ENCODE data around the gene PELI2. TPM values are rescaled to one million over a fixed set of nuclear protein-coding genes. Genes with fewer than 3 reads are reported as not detected.

PELI2 gene
- total and polyA plus RNA-seq, 3 experiments from 2014 or later, result 1.0 to 3.3 (median 2.7) TPM

DNA sequence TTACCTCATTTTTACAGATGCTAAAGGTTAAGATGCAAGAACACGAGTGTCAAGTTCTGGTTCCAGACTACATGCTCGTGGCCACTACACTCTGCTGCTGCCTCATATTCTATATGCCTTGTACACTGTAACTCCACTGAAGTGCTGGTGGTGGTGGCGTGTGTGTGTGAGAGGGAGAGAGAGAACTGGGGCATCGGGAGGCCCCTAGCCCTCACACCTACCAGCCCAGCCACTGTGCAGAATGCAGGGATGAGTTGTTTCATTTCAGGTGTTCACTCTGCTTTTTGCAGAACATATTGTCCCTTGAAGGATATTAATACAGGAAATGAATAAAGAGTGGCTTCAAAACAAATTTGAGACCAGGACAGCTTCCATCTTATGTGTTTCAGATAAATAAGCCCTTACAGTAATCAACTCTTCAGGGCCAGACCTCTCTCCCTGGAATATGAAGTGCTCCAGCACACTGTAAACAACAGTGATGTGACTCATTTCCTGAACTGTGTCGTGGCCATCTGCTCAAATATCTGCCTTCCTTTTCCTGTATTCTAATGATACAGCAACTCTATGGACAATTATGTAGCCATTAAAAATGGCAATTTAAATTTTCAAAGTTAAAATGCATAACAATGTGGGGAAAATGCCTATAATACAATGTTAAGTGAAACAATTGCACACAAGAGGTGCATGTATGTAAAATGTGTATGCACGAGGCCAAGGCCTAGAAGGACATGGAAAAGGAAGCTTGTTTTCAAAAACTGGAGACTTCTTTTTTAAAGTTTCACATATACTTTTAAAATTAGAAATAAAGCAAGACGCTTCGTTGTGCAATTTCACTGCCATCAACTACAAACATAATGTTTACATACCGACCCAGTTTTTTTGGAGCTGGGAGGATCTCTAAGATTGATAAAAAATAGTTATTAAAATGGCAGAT is 215.4 kb downstream of the PELI2 start:
- H3K27me3 ChIP-seq (ENCODE audit: insufficient read depth, low read length, poor library complexity, severe bottlenecking), result no peaks in the 10 kb centered on the region
- H3K4me1 Mint-ChIP-seq, result peaks cover 1 to 13% (median 6%) of the 10 kb centered on the region in 3 donors
- no peaks in the 10 kb centered on the region for H3K9me3 ChIP-seq (ENCODE audit: low read length)
- no peaks in the 10 kb centered on the region for H3K36me3 ChIP-seq (ENCODE audit: insufficient read depth, low read length)
- H3K27ac ChIP-seq (ENCODE audit: low read depth, low read length), result no peak overlapping the region
- H3K36me3 Mint-ChIP-seq, result no peaks in the 10 kb centered on the region
- H3K4me3 ChIP-seq (ENCODE audit: low read length), result no peak overlapping the region
- H3K27ac Mint-ChIP-seq, result peak overlapping the region in 2 of 8 donors; percentile 20 to 48
- CTCF ChIA-PET, result no interaction called here
- no peaks in the 10 kb centered on the region for H3K4me1 ChIP-seq (ENCODE audit: insufficient read depth, low read length)
- no peak overlapping the region for H3K4me3 Mint-ChIP-seq
- no peak for DNase-seq
- no peaks in the 10 kb centered on the region for H3K27me3 Mint-ChIP-seq
- POLR2A ChIA-PET, result no interaction called here
- H3K9me3 Mint-ChIP-seq, result no peaks in the 10 kb centered on the region

DNA sequence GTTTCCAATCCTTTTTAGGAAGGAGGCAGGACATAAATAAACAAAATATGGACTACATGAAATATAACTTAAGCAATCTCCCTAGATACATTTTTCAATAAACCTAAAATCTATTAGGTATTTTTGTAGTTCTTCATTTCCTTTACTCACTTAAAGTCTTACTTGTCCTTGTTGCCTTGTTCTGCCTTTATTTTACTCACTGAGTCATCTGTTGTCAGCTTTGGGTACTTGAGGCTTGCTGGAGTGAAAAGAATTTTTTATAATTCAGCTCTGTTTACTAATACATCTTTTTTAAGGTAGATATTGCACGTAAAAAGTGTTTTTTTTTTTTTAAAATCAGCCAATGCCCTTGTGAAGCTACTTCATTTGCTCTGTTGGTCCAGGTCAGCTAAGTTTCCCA is 216.2 kb downstream of the PELI2 start:
- Histone ChIP-seq H3K27me3 (ENCODE audit: insufficient read depth, low read length, poor library complexity, severe bottlenecking) (no peaks in the 10 kb centered on the region), H3K4me1 (ENCODE audit: insufficient read depth, low read length) (no peaks in the 10 kb centered on the region), H3K4me3 (ENCODE audit: low read length) (no peak overlapping the region), H3K27ac (ENCODE audit: low read depth, low read length) (no peak overlapping the region), H3K9me3 (ENCODE audit: low read length) (no peaks in the 10 kb centered on the region), H3K36me3 (ENCODE audit: insufficient read depth, low read length) (no peaks in the 10 kb centered on the region)
- Mint-ChIP-seq H3K27me3 (no peaks in the 10 kb centered on the region), H3K4me1 (peaks cover 1 to 13% (median 6%) of the 10 kb centered on the region in 3 donors), H3K9me3 (no peaks in the 10 kb centered on the region), H3K36me3 (no peaks in the 10 kb centered on the region), H3K4me3 (no peak overlapping the region), H3K27ac (no peak overlapping the region)
- no peak for DNase-seq
- ChIA-PET CTCF (no interaction called here), POLR2A (no interaction called here)

GRCh38 chr14:56338674-56339073 is 220.5 kb downstream of the PELI2 start:
- H3K4me3 Mint-ChIP-seq, result no peak overlapping the region
- CTCF ChIA-PET, result no interaction called here
- no peak overlapping the region for H3K4me3 ChIP-seq (ENCODE audit: low read length)
- H3K4me1 Mint-ChIP-seq, result peaks cover 0 to 5% (median 2%) of the 10 kb centered on the region in 3 donors
- H3K4me1 ChIP-seq (ENCODE audit: insufficient read depth, low read length), result no peaks in the 10 kb centered on the region
- no peaks in the 10 kb centered on the region for H3K36me3 ChIP-seq (ENCODE audit: insufficient read depth, low read length)
- H3K27ac ChIP-seq (ENCODE audit: low read depth, low read length), result no peak overlapping the region
- no peaks in the 10 kb centered on the region for H3K27me3 ChIP-seq (ENCODE audit: insufficient read depth, low read length, poor library complexity, severe bottlenecking)
- DNase-seq, result no peak
- no peak overlapping the region for H3K27ac Mint-ChIP-seq
- H3K36me3 Mint-ChIP-seq, result no peaks in the 10 kb centered on the region
- POLR2A ChIA-PET, result no interaction called here
- no peaks in the 10 kb centered on the region for H3K9me3 ChIP-seq (ENCODE audit: low read length)
- H3K27me3 Mint-ChIP-seq, result no peaks in the 10 kb centered on the region
- H3K9me3 Mint-ChIP-seq, result no peaks in the 10 kb centered on the region

DNA sequence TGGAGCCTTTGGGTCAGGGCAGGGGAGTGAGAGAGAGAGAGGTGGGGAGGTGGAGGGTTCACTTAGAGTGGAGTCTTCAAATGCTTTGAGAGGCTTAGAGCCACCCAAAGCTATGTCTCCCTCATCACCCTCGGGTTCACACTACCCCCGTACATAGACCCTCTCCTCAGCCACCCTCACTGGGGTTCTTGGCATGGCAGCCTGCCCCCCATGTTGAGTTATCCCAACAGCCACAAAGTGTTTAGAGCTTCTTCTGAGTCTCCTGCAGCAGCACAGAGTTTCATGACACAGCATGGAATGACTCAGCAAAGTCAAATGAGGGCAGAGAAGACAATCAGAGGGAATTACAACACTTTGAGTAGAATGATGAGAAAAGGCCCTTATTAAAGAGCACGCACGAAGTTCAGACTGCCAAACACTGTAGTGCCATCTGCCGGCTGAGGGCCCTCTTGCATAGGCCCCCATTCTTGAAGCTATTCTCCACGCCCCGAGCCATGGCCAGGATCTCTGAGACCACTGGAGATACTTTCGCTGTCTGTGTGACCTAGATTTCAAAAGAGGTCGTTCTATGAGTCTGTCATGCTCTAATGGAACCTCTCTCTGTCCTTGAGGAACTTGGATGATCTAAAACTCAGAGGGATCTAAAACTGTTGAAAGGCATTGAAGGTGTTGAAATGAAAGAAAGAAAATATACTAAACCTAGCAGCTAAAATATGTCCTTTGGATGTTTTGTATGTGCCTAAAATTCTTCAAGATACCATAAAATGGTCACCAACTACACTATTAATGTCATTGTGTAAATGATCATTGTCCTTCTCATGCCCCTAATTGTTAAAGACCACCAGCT is 221.9 kb downstream of the PELI2 start:
- no peak overlapping the region for H3K4me3 Mint-ChIP-seq
- H3K4me1 Mint-ChIP-seq, result peaks cover 0 to 3% (median 0%) of the 10 kb centered on the region in 3 donors
- Histone ChIP-seq H3K4me1 (ENCODE audit: insufficient read depth, low read length) (no peaks in the 10 kb centered on the region), H3K4me3 (ENCODE audit: low read length) (no peak overlapping the region), H3K27ac (ENCODE audit: low read depth, low read length) (no peak overlapping the region), H3K9me3 (ENCODE audit: low read length) (no peaks in the 10 kb centered on the region), H3K36me3 (ENCODE audit: insufficient read depth, low read length) (no peaks in the 10 kb centered on the region), H3K27me3 (ENCODE audit: insufficient read depth, low read length, poor library complexity, severe bottlenecking) (no peaks in the 10 kb centered on the region)
- no peaks in the 10 kb centered on the region for H3K9me3 Mint-ChIP-seq
- no peaks in the 10 kb centered on the region for H3K27me3 Mint-ChIP-seq
- POLR2A ChIA-PET, result no interaction called here
- no peak overlapping the region for H3K27ac Mint-ChIP-seq
- CTCF ChIA-PET, result interaction anchor here (0.9 to 1.5 kb wide), 3 partner anchors 15 to 894 kb away, joined by 4 to 8 read pairs (median 4); no protein-coding TSS in a partner anchor
- H3K36me3 Mint-ChIP-seq, result peaks cover 0 to 3% (median 0%) of the 10 kb centered on the region in 3 donors
- DNase-seq, result peak; percentile 11 to 58 (median 21)

DNA sequence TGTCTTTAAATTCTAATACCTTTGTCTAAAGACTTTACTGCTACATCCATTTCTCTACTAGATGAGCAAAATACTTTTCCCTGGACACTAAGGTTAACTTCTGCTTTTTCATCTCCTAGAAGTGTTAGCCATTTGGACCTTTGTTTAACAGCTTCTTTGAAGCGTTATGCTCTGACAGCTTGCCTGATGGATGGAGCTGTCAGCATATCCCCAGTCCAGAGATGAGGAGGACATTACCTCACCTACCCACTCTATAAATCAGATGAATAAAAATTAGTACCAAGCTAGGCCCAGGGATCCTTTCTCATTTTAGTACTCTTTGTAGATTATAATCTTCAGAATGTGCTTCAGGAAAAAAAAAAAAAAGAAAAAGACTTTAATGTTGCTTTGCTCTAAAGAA is 222.7 kb downstream of the PELI2 start:
- no peak for DNase-seq
- no peaks in the 10 kb centered on the region for H3K36me3 ChIP-seq (ENCODE audit: insufficient read depth, low read length)
- no peaks in the 10 kb centered on the region for H3K9me3 ChIP-seq (ENCODE audit: low read length)
- POLR2A ChIA-PET, result interaction anchor here (0.7 kb wide), 1 partner anchor 1692 kb away, joined by 5 read pairs; no protein-coding TSS in a partner anchor
- Mint-ChIP-seq H3K9me3 (no peaks in the 10 kb centered on the region), H3K4me3 (no peak overlapping the region), H3K4me1 (peaks cover 0 to 3% (median 0%) of the 10 kb centered on the region in 3 donors), H3K36me3 (peaks cover 0 to 6% (median 0%) of the 10 kb centered on the region in 3 donors), H3K27me3 (no peaks in the 10 kb centered on the region), H3K27ac (no peak overlapping the region)
- no peak overlapping the region for H3K4me3 ChIP-seq (ENCODE audit: low read length)
- H3K27ac ChIP-seq (ENCODE audit: low read depth, low read length), result no peak overlapping the region
- H3K4me1 ChIP-seq (ENCODE audit: insufficient read depth, low read length), result no peaks in the 10 kb centered on the region
- H3K27me3 ChIP-seq (ENCODE audit: insufficient read depth, low read length, poor library complexity, severe bottlenecking), result no peaks in the 10 kb centered on the region
- CTCF ChIA-PET, result interaction anchor here (1.5 kb wide), 1 partner anchor 14 kb away, joined by 4 read pairs; no protein-coding TSS in a partner anchor

DNA sequence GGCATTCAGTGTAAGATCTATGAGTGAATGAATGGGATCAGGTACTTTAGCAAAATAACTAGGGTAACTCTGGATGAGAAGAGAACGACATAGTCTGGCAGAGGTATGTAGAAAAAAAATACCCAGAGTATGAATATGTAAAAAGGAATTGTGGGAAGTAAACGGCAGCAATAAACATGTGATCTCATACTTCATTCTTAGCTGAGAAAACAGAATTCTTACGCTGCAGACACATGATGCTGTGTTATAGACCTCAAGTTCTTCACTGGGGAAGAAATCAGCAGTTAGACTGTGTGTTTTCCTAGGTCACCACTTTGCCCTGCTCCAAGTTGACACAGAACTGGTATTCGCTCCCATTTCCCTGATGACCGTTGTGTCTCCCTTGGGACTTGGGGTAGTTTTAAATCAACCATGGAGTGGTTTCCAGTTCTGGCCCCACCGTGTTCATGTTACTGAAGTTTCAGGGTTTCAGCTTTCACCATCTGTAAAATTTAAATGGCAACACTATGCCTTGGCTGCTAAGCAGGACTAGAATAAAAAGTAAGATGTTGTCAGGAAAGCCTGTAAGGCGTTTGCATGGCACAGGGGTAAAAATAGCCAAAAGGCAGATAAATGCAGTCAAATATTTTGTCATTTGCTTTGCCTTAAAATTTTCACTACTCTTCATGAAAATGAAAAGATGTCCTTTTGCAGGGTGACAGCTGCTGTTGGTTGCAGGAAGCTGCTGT is 223.7 kb downstream of the PELI2 start:
- Mint-ChIP-seq H3K27me3 (no peaks in the 10 kb centered on the region), H3K27ac (peak overlapping the region in 1 of 8 donors; percentile 12), H3K36me3 (peaks cover 0 to 6% (median under 1%) of the 10 kb centered on the region in 3 donors), H3K4me3 (no peak overlapping the region), H3K4me1 (peaks cover 0 to 3% (median 0%) of the 10 kb centered on the region in 3 donors), H3K9me3 (no peaks in the 10 kb centered on the region)
- POLR2A ChIA-PET, result no interaction called here
- Histone ChIP-seq H3K4me1 (ENCODE audit: insufficient read depth, low read length) (no peaks in the 10 kb centered on the region), H3K9me3 (ENCODE audit: low read length) (no peaks in the 10 kb centered on the region), H3K27me3 (ENCODE audit: insufficient read depth, low read length, poor library complexity, severe bottlenecking) (no peaks in the 10 kb centered on the region), H3K27ac (ENCODE audit: low read depth, low read length) (no peak overlapping the region), H3K36me3 (ENCODE audit: insufficient read depth, low read length) (no peaks in the 10 kb centered on the region), H3K4me3 (ENCODE audit: low read length) (no peak overlapping the region)
- CTCF ChIA-PET, result no interaction called here
- DNase-seq, result no peak

GRCh38 chr14:56342494-56342942 is 224.3 kb downstream of the PELI2 start:
- DNase-seq, result no peak
- no peaks in the 10 kb centered on the region for H3K4me1 ChIP-seq (ENCODE audit: insufficient read depth, low read length)
- H3K27ac Mint-ChIP-seq, result no peak overlapping the region
- peaks cover 0 to 3% (median 0%) of the 10 kb centered on the region in 3 donors for H3K4me1 Mint-ChIP-seq
- H3K27ac ChIP-seq (ENCODE audit: low read depth, low read length), result no peak overlapping the region
- H3K9me3 ChIP-seq (ENCODE audit: low read length), result no peaks in the 10 kb centered on the region
- ChIA-PET CTCF (interaction anchor here (1.2 kb wide), 1 partner anchor 611 kb away, joined by 3 read pairs; no protein-coding TSS in a partner anchor), POLR2A (no interaction called here)
- no peak overlapping the region for H3K4me3 ChIP-seq (ENCODE audit: low read length)
- H3K27me3 Mint-ChIP-seq, result peaks cover 0 to 2% of the 10 kb centered on the region in 2 donors
- H3K36me3 Mint-ChIP-seq, result peaks cover 0 to 6% (median 3%) of the 10 kb centered on the region in 3 donors
- no peaks in the 10 kb centered on the region for H3K36me3 ChIP-seq (ENCODE audit: insufficient read depth, low read length)
- H3K4me3 Mint-ChIP-seq, result no peak overlapping the region
- H3K9me3 Mint-ChIP-seq, result no peaks in the 10 kb centered on the region
- no peaks in the 10 kb centered on the region for H3K27me3 ChIP-seq (ENCODE audit: insufficient read depth, low read length, poor library complexity, severe bottlenecking)
